Ishikawa (cell line): ENCODE results near the gene CCK.
A peak's percentile ranks its signal among the peaks of the same experiment; 100 is the strongest.

Source experiments
- CEBPB ChIP-seq: IDR thresholded peaks from 2 replicates; pipeline ENCODE4 v1.6.1; 2012
- CREB1 ChIP-seq: IDR thresholded peaks from 2 replicates; pipeline ENCODE4 v1.6.1; 2012; ENCODE audit warnings: low read depth
- EGR1 ChIP-seq: IDR thresholded peaks from 2 replicates; pipeline ENCODE4 v1.6.1; 2012
- EP300 ChIP-seq: IDR thresholded peaks from 2 replicates; pipeline ENCODE4 v1.6.1; 2012; ENCODE audit warnings: borderline replicate concordance
- FOXM1 ChIP-seq: IDR thresholded peaks from 2 replicates; pipeline ENCODE4 v1.6.1; 2012; ENCODE audit warnings: low read depth, borderline replicate concordance
- MAX ChIP-seq: IDR thresholded peaks from 2 replicates; pipeline ENCODE4 v1.6.1; 2012
- NFIC ChIP-seq: IDR thresholded peaks from 2 replicates; pipeline ENCODE4 v1.6.1; 2012
- RAD21 ChIP-seq: IDR thresholded peaks from 2 replicates; pipeline ENCODE4 v1.6.1; 2012; ENCODE audit warnings: low read depth
- REST ChIP-seq: IDR thresholded peaks from 2 replicates; pipeline ENCODE4 v1.6.1; 2012; ENCODE audit warnings: low read depth, mild to moderate bottlenecking
- TAF1 ChIP-seq: IDR thresholded peaks from 2 replicates; pipeline ENCODE4 v1.6.1; 2012; ENCODE audit warnings: low read depth, mild to moderate bottlenecking
- TCF12 ChIP-seq: IDR thresholded peaks from 2 replicates; pipeline ENCODE4 v1.6.1; 2012; ENCODE audit warnings: low read depth
- TEAD4 ChIP-seq: IDR thresholded peaks from 2 replicates; pipeline ENCODE4 v1.6.1; 2012
- USF1 ChIP-seq: IDR thresholded peaks from 2 replicates; pipeline ENCODE4 v1.6.1; 2012
- YY1 ChIP-seq: IDR thresholded peaks from 2 replicates; pipeline ENCODE4 v1.6.1; 2012; ENCODE audit warnings: low read depth
- ZBTB7A ChIP-seq: IDR thresholded peaks from 2 replicates; pipeline ENCODE4 v1.6.1; 2012; ENCODE audit warnings: low read depth

The CCK gene

GRCh38 chr3:42229942-42230688, 35.9 kb downstream of the CCK start:
- TF ChIP-seq REST, result no peak
- TF ChIP-seq USF1, result no peak
- TF ChIP-seq ZBTB7A, result no peak
- TF ChIP-seq RAD21, result peak; percentile 78

- TF ChIP-seq RAD21 (no peak), REST (no peak), YY1 (no peak), TCF12 (no peak), MAX (no peak), CREB1 (no peak), TEAD4 (no peak), CEBPB (no peak), FOXM1 (no peak), EGR1 (no peak), NFIC (no peak), ZBTB7A (no peak), TAF1 (no peak), USF1 (no peak), EP300 (no peak)
Measured at GRCh38 chr3:42229266-42229941, 36.6 kb downstream of the CCK start.

GRCh38 chr3:42228796-42229195, 37.2 kb downstream of the CCK start:
- TF ChIP-seq RAD21, result peak; percentile 30
- TF ChIP-seq EGR1, result no peak

- TF ChIP-seq USF1, result peak; percentile 41; the same call in 1 of the 2 replicates
- TF ChIP-seq NFIC, result no peak
Measured at GRCh38 chr3:42226470-42227425, 39.2 kb downstream of the CCK start.

GRCh38 chr3:42225486-42226363, 40.3 kb downstream of the CCK start:
- TF ChIP-seq CREB1 (no peak), RAD21 (no peak), REST (no peak), NFIC (no peak), MAX (no peak), TAF1 (no peak), TCF12 (no peak), YY1 (no peak), TEAD4 (no peak), FOXM1 (no peak), CEBPB (no peak), ZBTB7A (no peak), EP300 (no peak)
